SU-DHL-6 (cell line): ENCODE results near the gene P2RY6.

ENCODE experiments used
- H2AFZ ChIP-seq: fragments of 200-600 bp; sonication (generic); 2 replicates; pipeline ENCODE4 v1.6.1; 2014; ENCODE audit warnings: low read depth, mild to moderate bottlenecking, moderate library complexity, mixed read lengths, antibody characterized with exemption, low read length; ENCODE audit not compliant: severe bottlenecking
- H3F3A ChIP-seq: fragments of 200-600 bp; shearing (Covaris generic); 2 replicates; pipeline ENCODE4 v1.6.0; 2016; ENCODE audit warnings: antibody characterized with exemption, mild to moderate bottlenecking; ENCODE audit not compliant: insufficient read depth
- H3K27ac ChIP-seq: fragments of 200-600 bp; sonication (generic); 2 replicates; pipeline ENCODE4 v1.5.1; 2016; ENCODE audit warnings: low read depth, mild to moderate bottlenecking, low read length, moderate library complexity, mixed read lengths
- H3K27me3 ChIP-seq: fragments of 200-600 bp; sonication (generic), shearing (Covaris generic); 2 replicates; pipeline ENCODE4 v1.6.0; 2014; ENCODE audit warnings: mild to moderate bottlenecking, low read length
- H3K36me3 ChIP-seq: fragments of 200-600 bp; sonication (generic); 2 replicates; pipeline ENCODE4 v1.6.1; 2014; ENCODE audit warnings: mild to moderate bottlenecking, low read length, mixed read lengths
- H3K4me2 ChIP-seq: fragments of 300-600, 200-600 bp; shearing (Covaris generic), sonication (generic); 2 replicates; pipeline ENCODE4 v1.6.0; 2014; ENCODE audit warnings: low read length, low read depth, mild to moderate bottlenecking; ENCODE audit not compliant: poor library complexity, severe bottlenecking
- H3K4me3 ChIP-seq: fragments of 200-600 bp; sonication (generic); 2 replicates; pipeline ENCODE4 v1.5.1; 2014; ENCODE audit warnings: antibody characterized with exemption, low read length, mild to moderate bottlenecking, mixed read lengths; ENCODE audit not compliant: insufficient read depth, poor library complexity, severe bottlenecking
- H3K79me2 ChIP-seq: fragments of 200-600 bp; sonication (generic); 2 replicates; pipeline ENCODE4 v1.6.1; 2014; ENCODE audit warnings: mild to moderate bottlenecking, low read length, moderate library complexity; ENCODE audit not compliant: insufficient read depth
- H3K9ac ChIP-seq: fragments of 200-600 bp; sonication (generic); 2 replicates; pipeline ENCODE4 v1.7.0; 2014; ENCODE audit warnings: mild to moderate bottlenecking, low read length
- H3K9me2 ChIP-seq: fragments of 200-600 bp; sonication (generic); replicated peaks from 2 replicates; pipeline ENCODE4 v1.6.1; 2014; ENCODE audit warnings: low read length; ENCODE audit not compliant: insufficient read depth
- H3K9me3 ChIP-seq: fragments of 200-600 bp; sonication (generic); 2 replicates; pipeline ENCODE4 v1.6.1; 2014; ENCODE audit warnings: low read length, mixed read lengths; ENCODE audit not compliant: insufficient read depth
- H4K20me1 ChIP-seq: fragments of 200-600 bp; sonication (generic); 2 replicates; pipeline ENCODE4 v1.6.1; 2014; ENCODE audit warnings: low read depth, mild to moderate bottlenecking, antibody characterized with exemption, low read length, moderate library complexity, mixed read lengths
- EZH2phosphoT487 ChIP-seq: fragments of 200-600 bp; sonication (generic), shearing (Covaris generic); conservative IDR thresholded peaks from 2 replicates; pipeline ENCODE4 v1.6.1; 2018; ENCODE audit warnings: mild to moderate bottlenecking, antibody characterized with exemption, low read length, moderate library complexity, mixed read lengths
- TF ChIP-seq, protein P1 (sequence below): fragments of 200-600 bp; sonication (generic); IDR thresholded peaks from one replicate; pipeline ENCODE4 v1.5.1; 2017; ENCODE audit warnings: antibody characterized with exemption, mild to moderate bottlenecking, low read length, moderate library complexity; ENCODE audit not compliant: insufficient read depth, poor library complexity, severe bottlenecking

Gene P2RY6

GRCh38 chr11:73346186-73346935 is 74.2 kb downstream of the P2RY6 start:
- no peak overlapping the region for H2AFZ ChIP-seq
- H3F3A ChIP-seq: no peaks in the 10 kb centered on the region
- H3K9ac ChIP-seq: no peak overlapping the region
- TF ChIP-seq, protein P1, sequence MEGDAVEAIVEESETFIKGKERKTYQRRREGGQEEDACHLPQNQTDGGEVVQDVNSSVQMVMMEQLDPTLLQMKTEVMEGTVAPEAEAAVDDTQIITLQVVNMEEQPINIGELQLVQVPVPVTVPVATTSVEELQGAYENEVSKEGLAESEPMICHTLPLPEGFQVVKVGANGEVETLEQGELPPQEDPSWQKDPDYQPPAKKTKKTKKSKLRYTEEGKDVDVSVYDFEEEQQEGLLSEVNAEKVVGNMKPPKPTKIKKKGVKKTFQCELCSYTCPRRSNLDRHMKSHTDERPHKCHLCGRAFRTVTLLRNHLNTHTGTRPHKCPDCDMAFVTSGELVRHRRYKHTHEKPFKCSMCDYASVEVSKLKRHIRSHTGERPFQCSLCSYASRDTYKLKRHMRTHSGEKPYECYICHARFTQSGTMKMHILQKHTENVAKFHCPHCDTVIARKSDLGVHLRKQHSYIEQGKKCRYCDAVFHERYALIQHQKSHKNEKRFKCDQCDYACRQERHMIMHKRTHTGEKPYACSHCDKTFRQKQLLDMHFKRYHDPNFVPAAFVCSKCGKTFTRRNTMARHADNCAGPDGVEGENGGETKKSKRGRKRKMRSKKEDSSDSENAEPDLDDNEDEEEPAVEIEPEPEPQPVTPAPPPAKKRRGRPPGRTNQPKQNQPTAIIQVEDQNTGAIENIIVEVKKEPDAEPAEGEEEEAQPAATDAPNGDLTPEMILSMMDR: no peak
- no peak for TF ChIP-seq EZH2phosphoT487
- H3K9me3 ChIP-seq: no peaks in the 10 kb centered on the region
- no peaks in the 10 kb centered on the region for H4K20me1 ChIP-seq
- H3K4me3 ChIP-seq: no peak overlapping the region
- no peaks in the 10 kb centered on the region for H3K27me3 ChIP-seq
- H3K36me3 ChIP-seq: no peaks in the 10 kb centered on the region
- no peaks in the 10 kb centered on the region for H3K79me2 ChIP-seq
- H3K4me2 ChIP-seq: no peak overlapping the region
- no peaks in the 10 kb centered on the region for H3K9me2 ChIP-seq
- no peak overlapping the region for H3K27ac ChIP-seq

- Histone ChIP-seq H4K20me1 (no peaks in the 10 kb centered on the region), H3K9me3 (no peaks in the 10 kb centered on the region), H3K4me2 (no peak overlapping the region), H3K79me2 (no peaks in the 10 kb centered on the region), H3F3A (no peaks in the 10 kb centered on the region), H3K36me3 (no peaks in the 10 kb centered on the region), H3K4me3 (no peak overlapping the region), H2AFZ (no peak overlapping the region), H3K27ac (no peak overlapping the region), H3K9ac (no peak overlapping the region), H3K27me3 (no peaks in the 10 kb centered on the region), H3K9me2 (no peaks in the 10 kb centered on the region)
- no peak for TF ChIP-seq EZH2phosphoT487
- TF ChIP-seq, protein P1: no peak
These were observed 74.9 kb downstream of the P2RY6 start for GRCh38 chr11:73347067-73347466.
